GM12878 (cell line): ENCODE measurements around the gene HECTD2.

Source experiments
- EGR1 ChIP-seq, 2 experiments: IDR thresholded peaks; 1 replicate in 1 of 2; 2 replicates in 1 of 2; pipeline ENCODE4 v1.6.1; 2011 to 2012; ENCODE audit warnings: low read depth in 2 of 2, low read length in 2 of 2, borderline replicate concordance in 1 of 2, mild to moderate bottlenecking in 1 of 2, moderate library complexity in 1 of 2
- POLR2A ChIP-seq: IDR thresholded peaks from 2 replicates; pipeline ENCODE4 v1.6.1; 2011; ENCODE audit warnings: low read depth, mild to moderate bottlenecking, low read length
- TF ChIP-seq, protein P1 (sequence below), 3 experiments: IDR thresholded peaks in 2 of 3; conservative IDR thresholded peaks in 1 of 3; 2 replicates each; pipeline ENCODE4 v1.5.1; 2011; ENCODE audit warnings: low read depth in 3 of 3, low read length in 3 of 3, mild to moderate bottlenecking in 3 of 3, control low read depth in 2 of 3, moderate library complexity in 2 of 3, inconsistent platforms in 1 of 3, mixed read lengths in 1 of 3; ENCODE audit not compliant: control insufficient read depth in 2 of 3, insufficient read depth in 1 of 3; ENCODE audit errors: extremely low read depth in 1 of 3
- TF ChIP-seq, protein P2 (sequence below): fragments of 450-650 bp; IDR thresholded peaks from 2 replicates; pipeline ENCODE4 v1.6.1; 2016; ENCODE audit warnings: mild to moderate bottlenecking

DNA sequence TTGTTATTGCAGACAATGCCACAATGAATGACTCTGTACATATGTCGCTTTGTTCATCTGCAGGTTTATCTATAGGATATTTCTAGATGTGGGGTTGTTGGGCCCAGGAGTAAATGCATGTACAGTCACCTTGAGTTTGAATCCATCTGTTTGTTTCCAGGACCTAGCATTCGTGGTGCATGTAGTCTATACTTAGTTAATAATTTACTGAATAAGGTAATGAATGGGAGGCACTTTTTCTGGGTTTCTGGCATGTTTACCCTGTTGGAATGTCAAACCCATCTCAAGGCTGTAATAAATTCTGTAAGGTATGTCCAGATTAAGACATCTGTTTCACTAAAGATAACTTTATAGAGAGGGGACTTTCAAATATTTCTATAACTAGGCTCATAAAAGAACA lies 23.5 kb downstream of the HECTD2 start:
- TF ChIP-seq, protein P1, sequence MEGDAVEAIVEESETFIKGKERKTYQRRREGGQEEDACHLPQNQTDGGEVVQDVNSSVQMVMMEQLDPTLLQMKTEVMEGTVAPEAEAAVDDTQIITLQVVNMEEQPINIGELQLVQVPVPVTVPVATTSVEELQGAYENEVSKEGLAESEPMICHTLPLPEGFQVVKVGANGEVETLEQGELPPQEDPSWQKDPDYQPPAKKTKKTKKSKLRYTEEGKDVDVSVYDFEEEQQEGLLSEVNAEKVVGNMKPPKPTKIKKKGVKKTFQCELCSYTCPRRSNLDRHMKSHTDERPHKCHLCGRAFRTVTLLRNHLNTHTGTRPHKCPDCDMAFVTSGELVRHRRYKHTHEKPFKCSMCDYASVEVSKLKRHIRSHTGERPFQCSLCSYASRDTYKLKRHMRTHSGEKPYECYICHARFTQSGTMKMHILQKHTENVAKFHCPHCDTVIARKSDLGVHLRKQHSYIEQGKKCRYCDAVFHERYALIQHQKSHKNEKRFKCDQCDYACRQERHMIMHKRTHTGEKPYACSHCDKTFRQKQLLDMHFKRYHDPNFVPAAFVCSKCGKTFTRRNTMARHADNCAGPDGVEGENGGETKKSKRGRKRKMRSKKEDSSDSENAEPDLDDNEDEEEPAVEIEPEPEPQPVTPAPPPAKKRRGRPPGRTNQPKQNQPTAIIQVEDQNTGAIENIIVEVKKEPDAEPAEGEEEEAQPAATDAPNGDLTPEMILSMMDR (IDR thresholded peaks at IDR 0.05 in 2 of 3, conservative IDR thresholded peaks at IDR 0.05 in 1 of 3; ENCODE audit: control insufficient read depth in 2 of 3, extremely low read depth in 1 of 3, insufficient read depth in 1 of 3, low read depth in 3 of 3, low read length in 3 of 3), result no peak
- TF ChIP-seq POLR2A (no peak), EGR1 (IDR thresholded peaks at IDR 0.05; ENCODE audit: borderline replicate concordance in 1 of 2, low read depth in 2 of 2, low read length in 2 of 2) (no peak)
- TF ChIP-seq, protein P2, sequence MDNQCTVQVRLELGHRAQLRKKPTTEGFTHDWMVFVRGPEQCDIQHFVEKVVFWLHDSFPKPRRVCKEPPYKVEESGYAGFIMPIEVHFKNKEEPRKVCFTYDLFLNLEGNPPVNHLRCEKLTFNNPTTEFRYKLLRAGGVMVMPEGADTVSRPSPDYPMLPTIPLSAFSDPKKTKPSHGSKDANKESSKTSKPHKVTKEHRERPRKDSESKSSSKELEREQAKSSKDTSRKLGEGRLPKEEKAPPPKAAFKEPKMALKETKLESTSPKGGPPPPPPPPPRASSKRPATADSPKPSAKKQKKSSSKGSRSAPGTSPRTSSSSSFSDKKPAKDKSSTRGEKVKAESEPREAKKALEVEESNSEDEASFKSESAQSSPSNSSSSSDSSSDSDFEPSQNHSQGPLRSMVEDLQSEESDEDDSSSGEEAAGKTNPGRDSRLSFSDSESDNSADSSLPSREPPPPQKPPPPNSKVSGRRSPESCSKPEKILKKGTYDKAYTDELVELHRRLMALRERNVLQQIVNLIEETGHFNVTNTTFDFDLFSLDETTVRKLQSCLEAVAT, result no peak
